Kidney epithelial cell (primary cell): ENCODE results near the gene SFTA2. TPM values are rescaled to one million over a fixed set of nuclear protein-coding genes. Genes with fewer than 3 reads are reported as not detected.

Experiments used
- DNase-seq: peaks from one replicate; pipeline ENCODE4 v3.0.0-alpha.2; 2010; ENCODE audit warnings: low read depth
- H3K27me3 ChIP-seq: 2 replicates; pipeline ENCODE4 v1.6.0; 2011; ENCODE audit warnings: low read length; ENCODE audit not compliant: control insufficient read depth, insufficient read depth
- H3K36me3 ChIP-seq: 2 replicates; pipeline ENCODE4 v1.5.1; 2011; ENCODE audit warnings: low read length; ENCODE audit not compliant: control insufficient read depth, insufficient read depth
- H3K4me3 ChIP-seq: 2 replicates; pipeline ENCODE4 v1.5.1; 2011; ENCODE audit warnings: low read depth, mild to moderate bottlenecking, control low read depth, low read length
- total RNA-seq: library from RNA; depleted of rRNA; stranded (reverse); fragments of >200 nt; gene quantifications from 2 replicates; pipeline ENCODE4 v1.2.3, GENCODE V29; 2015
- TF ChIP-seq, protein P1 (sequence below): IDR thresholded peaks from 2 replicates; pipeline ENCODE4 v1.5.1; 2011; ENCODE audit warnings: mild to moderate bottlenecking, moderate library complexity, low read length, control low read depth, inconsistent platforms; ENCODE audit not compliant: insufficient read depth, poor library complexity, severe bottlenecking

The SFTA2 gene
- total RNA-seq, 1 donor from 2014 or later, result 1.0 TPM

DNA sequence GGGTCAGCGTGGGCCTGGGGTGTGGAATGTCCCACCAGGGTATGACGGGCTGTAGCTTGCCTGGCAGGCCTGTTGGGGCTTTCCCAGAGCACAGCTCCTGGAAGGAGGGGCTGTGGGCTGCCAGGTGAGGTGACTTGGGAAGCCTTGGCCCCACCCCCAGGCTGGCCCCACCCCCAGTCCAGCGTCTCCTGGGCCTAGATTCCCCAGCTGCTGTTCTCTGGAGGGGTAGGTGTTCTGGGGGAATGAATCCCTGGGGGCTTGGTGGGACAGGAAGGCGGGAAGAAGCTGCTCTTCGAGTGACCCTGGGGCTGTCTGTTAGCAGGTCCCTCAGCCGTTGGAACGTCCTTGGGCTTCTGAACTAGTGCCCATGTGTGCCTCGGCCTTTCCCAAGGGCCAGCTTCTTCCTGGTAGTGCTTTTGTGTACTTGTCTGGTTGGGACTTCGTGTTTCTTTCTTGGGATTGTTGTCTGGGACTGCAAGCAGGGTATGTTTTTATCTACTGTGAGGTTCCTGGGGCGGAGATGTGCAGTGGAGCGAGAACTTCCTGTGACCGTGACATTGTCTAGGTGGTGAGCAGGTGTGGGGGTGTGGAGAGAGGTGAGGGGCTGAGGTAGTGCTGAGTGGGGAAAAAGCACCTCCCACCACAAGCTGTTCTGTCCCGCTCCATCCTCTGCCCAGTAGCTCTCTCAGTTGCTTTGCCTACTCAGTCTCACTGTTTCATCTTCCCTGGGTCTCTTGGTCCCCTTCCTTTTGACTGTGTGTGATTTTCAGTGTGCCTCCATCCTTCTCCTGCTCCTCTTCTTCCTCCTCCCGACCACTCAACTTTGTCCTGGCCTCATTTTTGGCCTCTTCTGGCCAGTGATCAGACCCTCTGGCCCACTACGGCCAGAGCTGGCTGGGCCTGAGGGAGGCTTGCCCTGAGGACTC lies 48.9 kb downstream of the SFTA2 start:
- Histone ChIP-seq H3K27me3 (no peaks in the 10 kb centered on the region), H3K36me3 (no peaks in the 10 kb centered on the region), H3K4me3 (peak overlapping the region; percentile 62)
- TF ChIP-seq, protein P1, sequence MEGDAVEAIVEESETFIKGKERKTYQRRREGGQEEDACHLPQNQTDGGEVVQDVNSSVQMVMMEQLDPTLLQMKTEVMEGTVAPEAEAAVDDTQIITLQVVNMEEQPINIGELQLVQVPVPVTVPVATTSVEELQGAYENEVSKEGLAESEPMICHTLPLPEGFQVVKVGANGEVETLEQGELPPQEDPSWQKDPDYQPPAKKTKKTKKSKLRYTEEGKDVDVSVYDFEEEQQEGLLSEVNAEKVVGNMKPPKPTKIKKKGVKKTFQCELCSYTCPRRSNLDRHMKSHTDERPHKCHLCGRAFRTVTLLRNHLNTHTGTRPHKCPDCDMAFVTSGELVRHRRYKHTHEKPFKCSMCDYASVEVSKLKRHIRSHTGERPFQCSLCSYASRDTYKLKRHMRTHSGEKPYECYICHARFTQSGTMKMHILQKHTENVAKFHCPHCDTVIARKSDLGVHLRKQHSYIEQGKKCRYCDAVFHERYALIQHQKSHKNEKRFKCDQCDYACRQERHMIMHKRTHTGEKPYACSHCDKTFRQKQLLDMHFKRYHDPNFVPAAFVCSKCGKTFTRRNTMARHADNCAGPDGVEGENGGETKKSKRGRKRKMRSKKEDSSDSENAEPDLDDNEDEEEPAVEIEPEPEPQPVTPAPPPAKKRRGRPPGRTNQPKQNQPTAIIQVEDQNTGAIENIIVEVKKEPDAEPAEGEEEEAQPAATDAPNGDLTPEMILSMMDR, result no peak
- no peak for DNase-seq

DNA sequence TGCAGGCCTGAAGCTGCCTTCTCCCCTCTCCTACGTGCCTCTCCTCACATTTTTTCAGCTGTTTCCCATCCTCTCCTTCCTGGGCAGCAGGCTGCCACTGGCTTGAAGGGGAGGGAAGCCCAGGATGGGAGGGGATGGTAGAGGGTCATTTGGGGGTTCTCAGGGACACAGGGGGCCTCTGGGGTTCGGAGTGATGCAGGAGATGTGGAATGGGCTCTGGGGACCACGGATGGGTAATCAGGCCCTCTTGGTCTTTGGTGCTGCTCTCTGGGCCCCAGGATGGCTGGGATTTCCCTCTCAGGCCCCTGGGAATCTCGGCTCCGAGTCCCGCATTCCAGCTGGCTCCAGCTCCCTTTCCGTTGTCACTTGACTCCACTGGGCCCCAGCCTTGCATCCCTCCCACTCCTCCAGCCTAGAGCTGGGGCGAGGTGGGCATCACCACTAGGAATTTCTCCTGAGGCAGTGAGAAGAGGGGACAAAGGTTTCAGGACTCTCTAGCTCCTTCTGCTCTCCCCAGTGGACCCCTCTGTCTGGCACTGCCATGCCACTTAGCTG lies 49.7 kb downstream of the SFTA2 start:
- Histone ChIP-seq H3K4me3 (peak overlapping the region; percentile 62), H3K27me3 (no peaks in the 10 kb centered on the region), H3K36me3 (no peaks in the 10 kb centered on the region)
- no peak for DNase-seq
- TF ChIP-seq, protein P1, result no peak

DNA sequence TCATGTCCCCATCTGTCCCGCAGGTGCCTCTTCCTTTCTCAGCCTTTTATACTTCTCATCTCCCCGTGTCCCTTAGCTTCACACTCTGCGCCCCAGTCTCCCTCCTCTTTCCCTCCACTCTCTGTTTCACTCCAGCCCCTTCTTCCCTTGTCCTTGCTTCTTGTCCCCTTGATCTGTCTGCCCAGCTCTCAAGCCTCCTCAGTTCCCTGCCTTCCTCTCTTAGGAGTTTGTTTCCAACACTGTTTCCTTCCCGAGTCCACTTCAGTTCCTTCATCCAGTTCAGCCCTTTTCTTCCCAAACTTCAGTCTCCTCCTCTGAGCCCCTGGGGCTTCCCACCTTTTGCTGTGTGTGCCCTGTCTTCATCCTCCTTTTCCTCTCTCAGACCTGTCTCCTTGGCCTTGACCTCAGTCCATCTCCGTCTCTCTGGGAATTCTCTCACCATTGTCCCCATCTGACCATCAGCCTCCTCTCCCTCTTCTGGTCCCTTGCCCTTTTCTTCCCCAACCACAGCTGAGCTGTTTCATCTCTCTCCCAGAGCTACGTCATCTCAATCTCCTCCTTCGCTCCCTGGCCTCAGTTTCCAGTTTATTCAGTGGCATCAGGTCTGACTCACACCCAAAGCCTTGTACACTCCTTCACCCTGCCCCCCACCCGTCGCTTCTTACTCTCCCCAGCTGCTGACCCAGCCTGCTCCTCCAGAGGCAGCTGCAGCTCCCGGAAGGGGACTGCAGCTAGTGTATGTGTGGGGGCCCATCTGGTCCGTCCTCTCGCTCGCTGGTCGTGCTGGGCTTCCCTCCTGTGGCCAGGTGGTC lies 50.4 kb downstream of the SFTA2 start:
- TF ChIP-seq, protein P1, result no peak
- no peak overlapping the region for H3K4me3 ChIP-seq

More for the DNA sequence above, 50.4 kb downstream of the SFTA2 start:
- Histone ChIP-seq H3K36me3 (no peaks in the 10 kb centered on the region), H3K27me3 (no peaks in the 10 kb centered on the region)
- no peak for DNase-seq

Other genes starting within 250 kb of the SFTA2 start
- 125 and 129 TPM in 2 replicates for gene PPP1R18, start 245.5 kb downstream of the SFTA2 start, total RNA-seq
- gene NRM, start 241.2 kb downstream of the SFTA2 start, total RNA-seq, result 8.9 and 10.4 TPM in 2 replicates
- gene MDC1, start 214.9 kb downstream of the SFTA2 start, total RNA-seq, result 11.4 and 14.7 TPM in 2 replicates
- gene TUBB, start 211.8 kb downstream of the SFTA2 start, total RNA-seq, result 808 and 855 TPM in 2 replicates
- 136 and 142 TPM in 2 replicates for gene FLOT1, start 189.5 kb downstream of the SFTA2 start, total RNA-seq
- gene IER3, start 187.6 kb downstream of the SFTA2 start, total RNA-seq, result 188 and 229 TPM in 2 replicates
- 171 and 173 TPM in 2 replicates for gene DDR1, start 47.7 kb downstream of the SFTA2 start, total RNA-seq
- gene GTF2H4, start 24.0 kb downstream of the SFTA2 start, total RNA-seq, result 23.0 and 27.7 TPM in 2 replicates
- 34.7 and 37.7 TPM in 2 replicates for gene VARS2, start 17.9 kb downstream of the SFTA2 start, total RNA-seq
- not detected in 2 replicates for gene MUCL3, start 8.8 kb upstream of the SFTA2 start, total RNA-seq
- gene MUC21, start 51.5 kb upstream of the SFTA2 start, total RNA-seq, result not detected in 2 replicates
- not detected in 2 replicates for gene MUC22, start 78.3 kb upstream of the SFTA2 start, total RNA-seq
- 0.62 and 0.79 TPM in 2 replicates for gene C6orf15, start 180.4 kb upstream of the SFTA2 start, total RNA-seq
- gene PSORS1C1, start 182.6 kb upstream of the SFTA2 start, total RNA-seq, result 0.38 and 0.48 TPM in 2 replicates
- gene CDSN, start 188.3 kb upstream of the SFTA2 start, total RNA-seq, result not detected in 2 replicates
- not detected in 2 replicates for gene PSORS1C2, start 206.9 kb upstream of the SFTA2 start, total RNA-seq
- gene CCHCR1, start 225.6 kb upstream of the SFTA2 start, total RNA-seq, result 16.4 and 20.2 TPM in 2 replicates
- gene TCF19, start 226.4 kb upstream of the SFTA2 start, total RNA-seq, result 6.4 and 10.1 TPM in 2 replicates
- 0.21 and 0.68 TPM in 2 replicates for gene POU5F1, start 238.5 kb upstream of the SFTA2 start, total RNA-seq